ENCODE measurements around the gene DUSP22.

Gene DUSP22

GRCh38 chr6:255751-256083, 36.6 kb upstream of the DUSP22 start:
- no peak for TF ChIP-seq SIN3A (IDR thresholded peaks at IDR 0.05; ENCODE audit: borderline replicate concordance, insufficient read depth, low read length)
- TF ChIP-seq, protein P1, sequence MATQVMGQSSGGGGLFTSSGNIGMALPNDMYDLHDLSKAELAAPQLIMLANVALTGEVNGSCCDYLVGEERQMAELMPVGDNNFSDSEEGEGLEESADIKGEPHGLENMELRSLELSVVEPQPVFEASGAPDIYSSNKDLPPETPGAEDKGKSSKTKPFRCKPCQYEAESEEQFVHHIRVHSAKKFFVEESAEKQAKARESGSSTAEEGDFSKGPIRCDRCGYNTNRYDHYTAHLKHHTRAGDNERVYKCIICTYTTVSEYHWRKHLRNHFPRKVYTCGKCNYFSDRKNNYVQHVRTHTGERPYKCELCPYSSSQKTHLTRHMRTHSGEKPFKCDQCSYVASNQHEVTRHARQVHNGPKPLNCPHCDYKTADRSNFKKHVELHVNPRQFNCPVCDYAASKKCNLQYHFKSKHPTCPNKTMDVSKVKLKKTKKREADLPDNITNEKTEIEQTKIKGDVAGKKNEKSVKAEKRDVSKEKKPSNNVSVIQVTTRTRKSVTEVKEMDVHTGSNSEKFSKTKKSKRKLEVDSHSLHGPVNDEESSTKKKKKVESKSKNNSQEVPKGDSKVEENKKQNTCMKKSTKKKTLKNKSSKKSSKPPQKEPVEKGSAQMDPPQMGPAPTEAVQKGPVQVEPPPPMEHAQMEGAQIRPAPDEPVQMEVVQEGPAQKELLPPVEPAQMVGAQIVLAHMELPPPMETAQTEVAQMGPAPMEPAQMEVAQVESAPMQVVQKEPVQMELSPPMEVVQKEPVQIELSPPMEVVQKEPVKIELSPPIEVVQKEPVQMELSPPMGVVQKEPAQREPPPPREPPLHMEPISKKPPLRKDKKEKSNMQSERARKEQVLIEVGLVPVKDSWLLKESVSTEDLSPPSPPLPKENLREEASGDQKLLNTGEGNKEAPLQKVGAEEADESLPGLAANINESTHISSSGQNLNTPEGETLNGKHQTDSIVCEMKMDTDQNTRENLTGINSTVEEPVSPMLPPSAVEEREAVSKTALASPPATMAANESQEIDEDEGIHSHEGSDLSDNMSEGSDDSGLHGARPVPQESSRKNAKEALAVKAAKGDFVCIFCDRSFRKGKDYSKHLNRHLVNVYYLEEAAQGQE (IDR thresholded peaks at IDR 0.05; ENCODE audit: insufficient read depth in 1 of 2, low read depth in 2 of 2, low read length in 2 of 2), result no peak
- no peak for TF ChIP-seq TAF1 (IDR thresholded peaks at IDR 0.05; ENCODE audit: borderline replicate concordance, insufficient read depth, low read length)
- TF ChIP-seq FOXP2 (optimal IDR thresholded peaks at IDR 0.05; ENCODE audit: borderline replicate concordance, extremely low read depth, extremely low read length, insufficient read depth), result no peak
- TF ChIP-seq POLR2AphosphoS5 (IDR thresholded peaks at IDR 0.05; ENCODE audit: low read depth, low read length), result no peak

DNA sequence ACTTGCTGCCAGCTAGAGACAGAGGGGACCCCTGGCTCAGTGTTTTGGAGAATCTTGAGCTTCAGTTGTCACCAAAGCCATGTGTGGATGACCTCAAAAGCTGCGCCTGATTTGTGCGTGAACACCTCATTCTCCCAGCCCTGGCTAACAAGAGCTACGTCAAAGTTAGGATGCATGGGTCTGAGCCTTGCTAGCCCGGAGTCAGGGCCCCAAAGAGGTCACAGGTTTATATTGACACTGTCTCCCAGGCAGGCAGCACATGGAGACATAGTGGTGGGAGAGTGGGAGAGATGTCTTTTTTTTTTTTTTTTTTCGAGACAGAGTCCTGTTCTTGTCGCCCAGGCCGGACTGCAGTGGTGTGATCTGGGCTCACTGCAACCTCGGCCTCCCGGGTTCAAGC, 36.1 kb upstream of the DUSP22 start:
- TF ChIP-seq, protein P1 (IDR thresholded peaks at IDR 0.05; ENCODE audit: insufficient read depth in 1 of 2, low read depth in 2 of 2, low read length in 2 of 2), result no peak
- TF ChIP-seq POLR2AphosphoS5 (IDR thresholded peaks at IDR 0.05; ENCODE audit: low read depth, low read length) (no peak), TAF1 (IDR thresholded peaks at IDR 0.05; ENCODE audit: borderline replicate concordance, insufficient read depth, low read length) (no peak), FOXP2 (optimal IDR thresholded peaks at IDR 0.05; ENCODE audit: borderline replicate concordance, extremely low read depth, extremely low read length, insufficient read depth) (no peak), SIN3A (IDR thresholded peaks at IDR 0.05; ENCODE audit: borderline replicate concordance, insufficient read depth, low read length) (no peak)

- TF ChIP-seq SIN3A (IDR thresholded peaks at IDR 0.05; ENCODE audit: borderline replicate concordance, insufficient read depth, low read length), result no peak
- TF ChIP-seq, protein P1 (IDR thresholded peaks at IDR 0.05; ENCODE audit: insufficient read depth in 1 of 2, low read depth in 2 of 2, low read length in 2 of 2), result no peak
- no peak for TF ChIP-seq TAF1 (IDR thresholded peaks at IDR 0.05; ENCODE audit: borderline replicate concordance, insufficient read depth, low read length)
- TF ChIP-seq FOXP2 (optimal IDR thresholded peaks at IDR 0.05; ENCODE audit: borderline replicate concordance, extremely low read depth, extremely low read length, insufficient read depth), result no peak
- TF ChIP-seq POLR2AphosphoS5 (IDR thresholded peaks at IDR 0.05; ENCODE audit: low read depth, low read length), result no peak
These were observed 35.1 kb upstream of the DUSP22 start for GRCh38 chr6:257031-257725.

- TF ChIP-seq FOXP2 (optimal IDR thresholded peaks at IDR 0.05; ENCODE audit: borderline replicate concordance, extremely low read depth, extremely low read length, insufficient read depth) (no peak), TAF1 (IDR thresholded peaks at IDR 0.05; ENCODE audit: borderline replicate concordance, insufficient read depth, low read length) (no peak), SIN3A (IDR thresholded peaks at IDR 0.05; ENCODE audit: borderline replicate concordance, insufficient read depth, low read length) (no peak), POLR2AphosphoS5 (IDR thresholded peaks at IDR 0.05; ENCODE audit: low read depth, low read length) (no peak)
- TF ChIP-seq, protein P1 (IDR thresholded peaks at IDR 0.05; ENCODE audit: insufficient read depth in 1 of 2, low read depth in 2 of 2, low read length in 2 of 2), result no peak
These were observed 34.5 kb upstream of the DUSP22 start for GRCh38 chr6:257774-258173.

All from PFSK-1 (cell line).